GM18517 (cell line): ENCODE data around the gene ANKS1B.

Experiments
- ATAC-seq: cut with Tn5 transposase; IDR thresholded peaks from one replicate; pipeline ENCODE4 v1.9.1; 2021; ENCODE audit warnings: mild to moderate bottlenecking, moderate library complexity; ENCODE audit not compliant: unreplicated experiment

The ANKS1B gene

DNA sequence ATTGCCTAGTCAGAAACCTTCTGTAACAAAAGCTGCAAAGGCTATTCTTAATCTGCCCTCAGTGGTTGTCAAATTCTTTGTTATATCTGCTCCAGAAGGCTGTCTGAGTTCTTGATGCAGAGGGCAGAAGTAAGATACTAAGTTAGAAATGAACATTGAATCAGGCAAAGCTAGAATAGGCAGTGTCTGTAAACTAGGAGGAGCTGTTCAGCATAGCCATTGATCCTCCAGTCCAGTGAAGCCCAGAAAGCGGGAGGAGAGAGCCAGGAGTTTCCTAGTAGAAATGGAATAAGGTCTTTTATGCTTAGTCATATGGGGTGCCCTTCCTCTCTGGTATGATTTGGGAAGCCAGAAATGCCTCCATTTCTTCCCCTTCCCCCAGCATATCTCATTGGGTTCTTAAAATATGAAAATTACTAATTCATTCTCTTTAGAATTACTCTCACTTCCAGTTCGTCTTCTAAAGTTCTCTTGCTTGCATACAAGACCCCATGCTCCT is 1263.5 kb downstream of the ANKS1B start:
- no peak for ATAC-seq

- peak; percentile 64 for ATAC-seq
These were observed 1264.9 kb downstream of the ANKS1B start for GRCh38 chr12:98719515-98720504.

GRCh38 chr12:98714426-98714825 is 1270.3 kb downstream of the ANKS1B start:
- ATAC-seq, result no peak

DNA sequence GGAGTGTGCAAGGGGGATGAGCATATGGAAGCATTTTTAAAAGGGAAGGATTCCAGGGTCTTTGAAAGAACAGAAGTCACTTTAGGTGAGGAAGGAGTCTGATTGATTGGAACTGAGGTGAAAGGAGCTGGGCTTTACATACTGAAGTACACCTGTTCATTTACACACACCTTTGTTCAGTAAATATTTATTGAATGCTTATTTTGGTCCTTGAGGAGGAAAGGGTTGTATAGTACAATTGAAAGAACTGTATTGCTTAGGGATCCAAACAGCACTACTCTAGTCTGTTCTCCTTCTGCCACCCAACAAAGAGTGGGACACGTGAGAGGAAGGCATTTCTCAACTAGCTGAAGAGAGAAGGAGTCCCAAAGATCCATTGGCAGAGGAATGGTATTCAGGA is 1275.7 kb downstream of the ANKS1B start:
- no peak for ATAC-seq

- no peak for ATAC-seq
These were observed 1283.6 kb downstream of the ANKS1B start for GRCh38 chr12:98701166-98701565.

DNA sequence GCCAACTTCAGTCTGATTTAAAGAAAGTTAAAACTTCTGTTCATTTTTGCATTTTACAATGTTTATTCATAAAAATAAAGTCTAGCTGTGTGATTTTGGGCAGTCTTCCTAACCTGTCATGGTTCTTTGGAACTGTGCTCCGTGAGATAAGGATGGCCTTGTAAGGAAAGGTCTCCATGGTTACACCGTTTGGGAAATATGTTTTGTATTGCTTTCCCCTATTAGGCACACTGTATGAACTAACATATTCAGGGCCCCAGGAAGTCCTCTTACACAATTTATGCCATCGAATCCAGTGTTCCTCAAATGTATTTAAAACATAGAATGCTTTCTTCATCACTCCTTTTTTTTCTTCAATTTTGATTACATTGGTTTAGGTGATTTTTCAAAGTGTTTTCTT is 1285.2 kb downstream of the ANKS1B start:
- ATAC-seq, result no peak

GRCh38 chr12:98698603-98699463 is 1285.9 kb downstream of the ANKS1B start:
- ATAC-seq, result peak; percentile 86

DNA sequence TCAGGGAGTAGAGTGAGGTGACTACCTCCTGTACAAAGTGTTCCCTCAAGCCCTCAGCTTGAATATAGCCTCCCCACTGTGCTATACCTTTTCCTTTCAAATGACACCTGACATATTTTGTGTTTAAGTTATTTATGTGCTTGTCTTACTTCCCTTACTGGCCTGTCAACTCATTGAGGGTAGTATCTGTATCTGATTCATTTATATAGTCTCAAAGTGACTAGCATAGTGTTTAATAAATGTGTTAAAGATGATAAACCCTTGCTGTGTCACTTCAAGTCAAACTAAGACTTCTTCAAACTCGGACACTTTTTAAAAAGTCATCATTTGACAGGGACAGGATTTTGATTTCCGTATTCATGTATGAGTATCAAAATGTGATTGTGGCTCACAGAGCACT is 1287.5 kb downstream of the ANKS1B start:
- no peak for ATAC-seq

DNA sequence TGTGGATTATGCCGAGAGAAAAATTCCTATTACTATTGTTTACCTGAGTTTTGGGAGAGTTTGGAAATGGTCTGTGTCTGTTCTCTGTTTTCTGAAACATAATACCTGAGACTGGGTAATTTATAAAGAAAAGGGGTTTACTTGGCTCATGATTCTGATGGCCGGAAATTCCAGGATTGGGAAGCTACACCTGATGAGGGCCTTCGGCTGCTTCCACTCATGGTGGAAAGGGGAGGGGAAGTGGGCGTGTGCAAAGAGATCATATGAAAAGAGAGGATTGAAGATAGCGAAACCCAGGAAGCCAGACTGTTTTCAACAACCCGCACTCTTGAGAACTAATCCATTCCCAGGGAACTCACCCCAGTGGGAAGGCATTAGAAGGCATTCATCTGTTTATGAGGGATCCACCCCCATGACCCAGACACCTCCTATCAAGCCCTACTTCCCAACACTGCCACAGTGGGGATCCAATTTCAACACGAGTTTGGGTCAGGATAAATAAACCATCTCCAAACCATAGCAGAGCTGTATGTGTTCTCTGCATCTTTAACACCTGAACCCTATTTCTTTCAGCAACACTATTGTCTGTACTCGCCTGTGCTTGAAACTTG is 1288.6 kb downstream of the ANKS1B start:
- ATAC-seq, result no peak

DNA sequence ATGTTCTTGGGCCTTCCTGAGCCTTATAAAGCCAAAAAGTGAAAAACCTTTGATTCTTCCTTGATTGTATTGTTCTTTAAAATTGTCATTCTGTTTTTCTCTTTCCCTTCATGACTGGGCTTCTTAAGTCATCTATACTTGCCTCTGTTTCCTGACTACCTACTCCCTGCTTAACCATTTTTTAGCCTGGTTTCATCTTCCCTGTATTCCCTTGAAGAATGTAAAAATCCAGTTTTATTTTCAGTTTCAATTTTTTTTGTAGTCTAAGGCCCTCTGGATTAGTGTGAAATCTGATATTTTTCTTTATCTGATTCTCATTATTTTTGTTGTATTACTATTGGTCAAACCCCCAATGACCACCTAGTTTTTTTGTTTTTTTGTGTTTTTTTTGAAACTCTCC is 1293.4 kb downstream of the ANKS1B start:
- no peak for ATAC-seq

- no peak for ATAC-seq
These were observed 1298.1 kb downstream of the ANKS1B start for GRCh38 chr12:98686603-98687002.
